GM18526 (cell line): ENCODE data around the gene VDAC2.

Source experiments
- POLR2A ChIP-seq: IDR thresholded peaks from 3 replicates; pipeline ENCODE4 v1.6.1; 2011; ENCODE audit not compliant: insufficient read length; ENCODE audit errors: extremely low read depth

VDAC2 gene

GRCh38 chr10:75210282-75211006 is at the start of gene VDAC2:
Gene VDAC2 (plus strand): TSS chr10:75210796. CDS start chr10:75211159, 363 bp downstream.
- TF ChIP-seq POLR2A: peak; percentile 72

- no peak for TF ChIP-seq POLR2A
Observed at GRCh38 chr10:75165684-75166622, 44.6 kb upstream of the VDAC2 start.

GRCh38 chr10:75166623-75166972 is 44.0 kb upstream of the VDAC2 start:
- no peak for TF ChIP-seq POLR2A

GRCh38 chr10:75168275-75168674 is 42.3 kb upstream of the VDAC2 start:
- TF ChIP-seq POLR2A: no peak

- no peak for TF ChIP-seq POLR2A
Observed at GRCh38 chr10:75170215-75170614, 40.4 kb upstream of the VDAC2 start.

- no peak for TF ChIP-seq POLR2A
Observed at GRCh38 chr10:75175046-75175445, 35.5 kb upstream of the VDAC2 start.

GRCh38 chr10:75176046-75176445 is 34.5 kb upstream of the VDAC2 start:
- TF ChIP-seq POLR2A: no peak

GRCh38 chr10:75176736-75177135 is 33.9 kb upstream of the VDAC2 start:
- TF ChIP-seq POLR2A: no peak

- TF ChIP-seq POLR2A: no peak
Observed at GRCh38 chr10:75179657-75180177, 30.9 kb upstream of the VDAC2 start.

GRCh38 chr10:75180592-75180991 is 30.0 kb upstream of the VDAC2 start:
- no peak for TF ChIP-seq POLR2A

GRCh38 chr10:75181073-75181472 is 29.5 kb upstream of the VDAC2 start:
- TF ChIP-seq POLR2A: no peak

GRCh38 chr10:75186310-75186709 is 24.3 kb upstream of the VDAC2 start:
- TF ChIP-seq POLR2A: no peak

- no peak for TF ChIP-seq POLR2A
Observed at GRCh38 chr10:75187961-75188426, 22.6 kb upstream of the VDAC2 start.

GRCh38 chr10:75189266-75190096 is 21.1 kb upstream of the VDAC2 start:
- no peak for TF ChIP-seq POLR2A
